Activated naive CD8-positive, alpha-beta T cell treated with anti-CD3 and anti-CD28 coated beads, Interleukin-2, amount 10 ng/mL, durations not matched to agents 7 days and 5 days (primary cell): ENCODE results near the gene NELL2. TPM values are rescaled to one million over a fixed set of nuclear protein-coding genes. Genes with fewer than 3 reads are reported as not detected.
"Not testable (repeated sequence)": the region's sequence is repeated elsewhere in the genome, so short reads cannot be mapped to it uniquely, and the experiment has no call there.

Source experiments
- ATAC-seq: fragments of 150-1000 bp; cut with Tn5 transposase; one replicate; pipeline ENCODE4 v1.10.0; 2021; ENCODE audit warnings: low read depth, moderate library complexity
- POLR2A ChIA-PET: fragments of 350-600 bp; sonication (Branson Sonifier 250); formaldehyde crosslinking; loops from one replicate; lab custom pipeline; 2021; ENCODE audit warnings: antibody characterized with exemption; lab: Charles Lee
- DNase-seq: peaks from one replicate; pipeline ENCODE4 v3.0.0; 2021
- H3K27ac Mint-ChIP-seq: one replicate; pipeline ENCODE4 v1.8.0; 2022; ENCODE audit warnings: mild to moderate bottlenecking, mixed read lengths
- H3K27me3 Mint-ChIP-seq: one replicate; pipeline ENCODE4 v1.8.0; 2022; ENCODE audit warnings: mild to moderate bottlenecking, moderate library complexity, mixed read lengths
- H3K36me3 Mint-ChIP-seq: one replicate; pipeline ENCODE4 v1.8.0; 2021; ENCODE audit warnings: mild to moderate bottlenecking, mixed read lengths
- H3K4me1 Mint-ChIP-seq: one replicate; pipeline ENCODE4 v1.8.0; 2021; ENCODE audit warnings: mixed read lengths
- H3K4me3 Mint-ChIP-seq: one replicate; pipeline ENCODE4 v1.8.0; 2022; ENCODE audit warnings: mild to moderate bottlenecking, moderate library complexity, mixed read lengths
- H3K9me3 Mint-ChIP-seq: one replicate; pipeline ENCODE4 v1.8.0; 2021; ENCODE audit warnings: mixed read lengths
- total RNA-seq, 2 experiments: library from RNA; stranded (reverse); gene quantifications; one replicate each; pipeline ENCODE4 v1.2.3, GENCODE V29; 2021

NELL2 gene
- 100 to 1,000 TPM; 147 to 161 TPM for total RNA-seq

DNA sequence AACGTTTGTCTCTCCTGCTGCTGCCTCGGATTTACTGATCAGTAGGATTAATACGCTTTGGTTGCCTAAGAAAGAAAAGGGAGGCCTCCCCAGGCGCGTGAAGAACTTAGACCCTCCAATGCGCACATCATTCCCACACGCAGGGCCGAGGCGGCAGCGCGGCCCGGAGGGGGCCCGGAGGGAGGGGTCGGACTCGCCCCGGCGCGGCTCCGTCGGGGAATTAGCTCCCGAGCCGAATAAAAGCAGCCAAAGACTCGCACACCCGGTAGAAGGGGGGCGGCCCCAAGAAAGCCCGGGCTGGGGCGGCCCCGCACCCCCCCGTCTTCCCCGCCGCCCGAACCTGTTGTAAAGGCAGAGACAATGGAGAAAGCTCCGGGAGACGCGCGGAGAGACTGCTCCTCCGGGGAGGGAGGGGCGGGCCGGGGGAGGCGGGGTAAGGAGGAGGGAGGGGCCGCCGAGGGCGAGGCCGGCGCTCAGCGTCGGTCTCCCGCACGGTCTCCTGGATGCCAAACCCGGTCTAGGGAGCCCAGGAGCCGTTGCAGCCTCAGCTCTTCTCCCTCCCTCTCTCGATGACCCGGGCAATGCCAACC, at the start of gene NELL2:
TSS of gene NELL2 (minus strand) at position 362 of the 590 bp plus-strand sequence. CDS start 446 bp downstream, outside the sequence.
- peaks cover 2% of the 10 kb centered on the region for H3K27me3 Mint-ChIP-seq
- peaks cover 25% of the 10 kb centered on the region for H3K4me1 Mint-ChIP-seq
- peak within 1 kb of the TSS; percentile 96 for H3K4me3 Mint-ChIP-seq
- peaks cover 4% of the 10 kb centered on the region for H3K36me3 Mint-ChIP-seq
- POLR2A ChIA-PET, result interaction anchor here (0.8 to 2.7 kb wide), 12 partner anchors 19 to 95 kb away, joined by 3 to 16 read pairs (median 5); no protein-coding TSS in a partner anchor
- DNase-seq (peak; percentile 73), ATAC-seq (peak; percentile 77)
- H3K9me3 Mint-ChIP-seq, result peaks cover 6% of the 10 kb centered on the region
- peak within 1 kb of the TSS; percentile 91 for H3K27ac Mint-ChIP-seq

DNA sequence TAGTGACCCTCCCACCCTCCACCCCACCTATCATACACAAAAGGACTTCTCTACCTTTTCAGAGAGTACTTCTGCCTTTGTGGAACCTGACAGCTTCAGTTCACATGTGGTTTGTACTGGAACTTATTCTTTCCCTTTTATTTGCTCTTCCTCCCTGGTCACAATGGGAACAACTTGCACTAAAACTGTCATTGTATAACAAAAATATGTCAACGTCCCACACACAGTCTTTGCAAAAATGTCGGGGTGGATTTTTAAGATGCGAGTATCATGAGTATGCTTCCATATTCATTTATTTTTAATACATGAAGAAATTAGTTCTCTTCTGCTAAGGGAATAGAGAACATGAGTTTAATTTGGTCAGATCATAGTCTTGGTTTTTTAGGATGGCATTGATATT, 45.6 kb upstream of the NELL2 start:
- Mint-ChIP-seq H3K36me3 (no peaks in the 10 kb centered on the region), H3K9me3 (peaks cover 1% of the 10 kb centered on the region), H3K4me1 (no peaks in the 10 kb centered on the region), H3K27me3 (no peaks in the 10 kb centered on the region), H3K4me3 (no peak overlapping the region), H3K27ac (no peak overlapping the region)
- ATAC-seq (no peak), DNase-seq (no peak)
- POLR2A ChIA-PET, result no interaction called here

DNA sequence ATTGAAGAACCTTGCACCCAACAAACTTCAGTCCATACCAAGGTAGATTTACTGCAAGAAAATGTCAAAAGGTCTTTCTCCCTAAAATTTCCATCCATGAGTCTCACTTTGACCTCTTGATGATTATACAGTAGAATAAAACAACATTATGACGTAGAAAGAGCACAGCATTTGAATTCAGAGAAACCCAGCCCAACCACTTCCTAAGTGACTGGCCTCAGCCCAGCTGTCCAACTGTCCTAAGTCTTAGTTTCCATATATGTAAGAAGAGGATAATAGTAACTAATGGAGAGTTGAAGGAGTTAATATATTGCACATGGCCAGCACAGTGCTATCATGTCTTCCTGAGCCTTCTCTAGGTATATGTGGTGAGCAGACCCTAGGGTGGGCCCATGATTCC, 41.0 kb upstream of the NELL2 start:
- DNase-seq (no peak), ATAC-seq (no peak)
- peaks cover 3% of the 10 kb centered on the region for H3K27me3 Mint-ChIP-seq
- H3K27ac Mint-ChIP-seq, result no peak overlapping the region
- POLR2A ChIA-PET, result no interaction called here
- no peak overlapping the region for H3K4me3 Mint-ChIP-seq
- no peaks in the 10 kb centered on the region for H3K4me1 Mint-ChIP-seq
- H3K36me3 Mint-ChIP-seq, result no peaks in the 10 kb centered on the region
- H3K9me3 Mint-ChIP-seq, result peaks cover 2% of the 10 kb centered on the region

DNA sequence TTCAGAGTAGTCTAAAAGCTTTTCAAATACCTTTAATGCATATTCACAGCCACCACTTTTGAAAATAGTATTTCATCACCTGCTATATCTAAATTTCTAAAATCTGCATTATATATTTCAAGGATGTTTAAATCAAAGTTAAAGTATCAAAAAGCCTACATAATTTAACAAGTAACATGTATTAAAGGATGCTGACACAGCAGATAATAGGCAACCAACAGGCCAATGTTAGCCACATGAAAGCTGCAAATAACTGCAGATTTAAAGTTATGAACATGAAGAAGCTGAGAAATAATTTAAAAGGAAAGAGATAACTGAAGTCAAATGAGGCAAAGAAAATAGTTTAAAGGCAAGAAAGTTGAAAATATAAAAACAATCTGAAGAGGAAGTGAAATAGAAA, 39.8 kb upstream of the NELL2 start:
- no peak for DNase-seq
- no peaks in the 10 kb centered on the region for H3K4me1 Mint-ChIP-seq
- H3K27ac Mint-ChIP-seq, result no peak overlapping the region
- H3K36me3 Mint-ChIP-seq, result no peaks in the 10 kb centered on the region
- POLR2A ChIA-PET, result no interaction called here
- H3K4me3 Mint-ChIP-seq, result no peak overlapping the region
- peaks cover 2% of the 10 kb centered on the region for H3K9me3 Mint-ChIP-seq
- H3K27me3 Mint-ChIP-seq, result peaks cover 3% of the 10 kb centered on the region
- no peak for ATAC-seq

DNA sequence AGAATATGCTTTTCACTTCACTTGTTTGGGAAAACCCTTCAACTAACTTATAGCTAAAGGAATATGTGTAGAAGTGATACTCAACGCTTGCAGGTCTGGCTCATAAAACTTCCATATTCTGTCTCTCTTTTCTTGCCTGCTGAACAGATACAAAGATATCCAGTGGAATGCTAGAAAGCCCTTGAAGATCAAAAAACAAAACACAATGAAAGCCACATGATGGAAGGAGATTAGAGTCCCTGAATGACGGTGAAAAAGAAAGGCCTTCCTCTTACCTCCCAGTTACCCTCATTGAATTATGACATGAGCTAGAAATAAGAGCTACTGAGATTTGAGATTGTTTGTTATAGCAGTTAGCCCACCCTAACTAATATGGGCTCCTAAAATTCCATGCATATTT, 28.2 kb upstream of the NELL2 start:
- peaks cover 5% of the 10 kb centered on the region for H3K36me3 Mint-ChIP-seq
- H3K4me1 Mint-ChIP-seq, result no peaks in the 10 kb centered on the region
- peaks cover 11% of the 10 kb centered on the region for H3K9me3 Mint-ChIP-seq
- H3K4me3 Mint-ChIP-seq, result no peak overlapping the region
- POLR2A ChIA-PET, result no interaction called here
- H3K27me3 Mint-ChIP-seq, result no peaks in the 10 kb centered on the region
- no peak overlapping the region for H3K27ac Mint-ChIP-seq
- DNase-seq (no peak), ATAC-seq (no peak)

DNA sequence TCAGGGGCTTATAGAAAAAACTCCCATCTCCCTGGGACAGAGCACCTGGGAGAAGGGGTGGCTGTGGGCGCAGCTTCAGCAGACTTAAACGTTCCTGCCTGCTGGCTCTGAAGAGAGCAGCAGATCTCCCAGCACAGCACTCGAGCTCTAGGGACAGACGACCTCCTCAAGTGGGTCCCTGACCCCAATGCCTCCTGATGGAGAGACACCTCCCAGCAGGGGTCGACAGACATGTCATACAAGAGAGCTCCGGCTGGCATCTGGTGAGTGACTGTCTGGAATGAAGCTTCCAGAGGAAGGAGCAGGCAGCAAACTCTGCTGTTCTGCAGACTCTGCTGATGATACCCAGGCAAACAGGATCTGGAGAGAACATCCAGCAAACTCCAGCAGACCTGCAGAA, 22.0 kb upstream of the NELL2 start:
- DNase-seq, H3K4me1 Mint-ChIP-seq, H3K27ac Mint-ChIP-seq, H3K36me3 Mint-ChIP-seq, POLR2A ChIA-PET, H3K27me3 Mint-ChIP-seq, ATAC-seq, H3K4me3 Mint-ChIP-seq: not testable (repeated sequence)
- peaks cover 19% of the 10 kb centered on the region for H3K9me3 Mint-ChIP-seq

DNA sequence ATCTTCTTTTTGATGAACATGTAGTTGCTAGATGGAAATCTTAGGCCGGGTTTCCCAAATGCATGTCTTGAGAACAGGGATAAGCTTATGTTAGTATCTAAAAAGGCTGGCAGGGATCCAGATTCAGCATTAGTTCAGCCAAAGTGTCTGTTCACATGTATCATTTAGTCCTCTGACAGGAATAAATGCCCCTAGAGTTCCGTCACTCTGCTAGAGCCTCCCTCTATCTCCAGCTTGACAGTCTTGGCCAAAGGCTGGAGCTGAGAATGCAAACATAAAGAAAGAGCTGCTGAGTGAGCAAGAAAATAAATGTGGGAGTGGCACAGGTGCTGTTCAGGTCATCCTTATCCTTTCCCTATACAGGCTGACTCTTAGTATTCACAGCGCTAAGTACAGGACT, 13.8 kb upstream of the NELL2 start:
- H3K36me3 Mint-ChIP-seq, result no peaks in the 10 kb centered on the region
- POLR2A ChIA-PET, result no interaction called here
- H3K9me3 Mint-ChIP-seq, result no peaks in the 10 kb centered on the region
- ATAC-seq (no peak), DNase-seq (no peak)
- no peaks in the 10 kb centered on the region for H3K27me3 Mint-ChIP-seq
- H3K27ac Mint-ChIP-seq, result no peak overlapping the region
- H3K4me3 Mint-ChIP-seq, result no peak overlapping the region
- H3K4me1 Mint-ChIP-seq, result no peaks in the 10 kb centered on the region

DNA sequence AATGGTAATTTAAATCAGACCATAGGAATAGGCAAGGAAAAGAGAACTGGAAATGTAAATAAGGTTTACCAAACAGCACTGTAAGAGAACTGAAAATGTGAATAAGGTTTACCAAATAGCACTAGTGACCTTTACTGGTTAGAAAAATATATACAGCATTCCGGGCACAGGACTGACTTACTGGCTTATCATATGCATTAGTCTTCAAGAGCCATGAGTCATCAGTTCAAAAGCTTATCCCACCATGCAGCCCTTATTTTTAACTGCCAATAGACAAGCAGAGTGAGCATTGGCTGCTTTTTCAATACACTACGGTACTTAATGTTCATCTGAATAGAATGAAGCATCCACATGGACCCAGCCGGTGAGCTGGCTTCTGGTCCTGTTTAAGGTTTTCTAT, 13.0 kb upstream of the NELL2 start:
- no peak for DNase-seq
- Mint-ChIP-seq H3K27me3 (no peaks in the 10 kb centered on the region), H3K36me3 (no peaks in the 10 kb centered on the region), H3K4me1 (no peaks in the 10 kb centered on the region), H3K9me3 (no peaks in the 10 kb centered on the region), H3K4me3 (no peak overlapping the region), H3K27ac (no peak overlapping the region)
- POLR2A ChIA-PET, result no interaction called here
- no peak for ATAC-seq

DNA sequence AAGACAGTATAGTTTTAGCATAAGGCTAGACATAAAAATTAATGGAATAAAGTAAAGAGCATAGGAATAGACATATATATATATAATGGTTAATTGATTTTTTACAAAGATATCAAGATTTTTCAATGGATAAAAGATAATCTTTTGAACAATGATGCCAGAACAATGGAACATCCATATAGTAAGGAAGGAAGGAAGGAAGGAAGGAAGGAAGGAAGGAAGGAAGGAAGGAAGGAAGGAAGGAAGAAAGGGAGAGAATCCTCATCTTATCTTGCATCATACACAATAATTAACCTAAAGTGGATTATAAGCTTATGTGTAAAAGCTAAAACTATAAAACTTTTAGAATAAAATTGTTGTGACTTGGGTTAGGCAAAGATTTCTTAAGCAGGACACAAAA, 9.8 kb upstream of the NELL2 start:
- POLR2A ChIA-PET, result no interaction called here
- H3K27me3 Mint-ChIP-seq, result no peaks in the 10 kb centered on the region
- DNase-seq (no peak), ATAC-seq (no peak)
- H3K36me3 Mint-ChIP-seq, result no peaks in the 10 kb centered on the region
- no peak overlapping the region for H3K27ac Mint-ChIP-seq
- H3K9me3 Mint-ChIP-seq, result peaks cover 6% of the 10 kb centered on the region
- H3K4me1 Mint-ChIP-seq, result no peaks in the 10 kb centered on the region
- H3K4me3 Mint-ChIP-seq, result no peak overlapping the region

DNA sequence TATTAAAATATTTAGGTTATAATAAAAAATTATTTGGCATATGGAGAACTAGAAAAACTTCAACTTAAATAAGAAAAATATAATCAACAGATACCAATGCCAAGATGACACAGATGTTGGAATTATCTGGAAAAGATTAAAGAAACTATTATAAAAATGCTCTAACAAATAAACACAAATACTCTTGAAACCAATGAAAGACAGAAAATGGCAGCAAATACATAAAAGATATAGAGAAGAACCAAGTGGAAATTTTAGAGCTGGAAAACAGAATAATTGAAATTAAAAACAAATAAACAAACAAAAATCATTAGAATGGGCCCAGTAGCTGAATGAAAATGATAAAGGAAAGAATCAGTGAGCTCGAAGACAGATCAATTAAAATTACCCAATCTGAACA, 5.1 kb upstream of the NELL2 start:
- DNase-seq (no peak), ATAC-seq (no peak)
- Mint-ChIP-seq H3K9me3 (peaks cover 11% of the 10 kb centered on the region), H3K27me3 (peaks cover 2% of the 10 kb centered on the region), H3K4me1 (peaks cover 3% of the 10 kb centered on the region), H3K4me3 (no peak overlapping the region), H3K27ac (no peak overlapping the region), H3K36me3 (peaks cover 3% of the 10 kb centered on the region)
- POLR2A ChIA-PET, result no interaction called here

DNA sequence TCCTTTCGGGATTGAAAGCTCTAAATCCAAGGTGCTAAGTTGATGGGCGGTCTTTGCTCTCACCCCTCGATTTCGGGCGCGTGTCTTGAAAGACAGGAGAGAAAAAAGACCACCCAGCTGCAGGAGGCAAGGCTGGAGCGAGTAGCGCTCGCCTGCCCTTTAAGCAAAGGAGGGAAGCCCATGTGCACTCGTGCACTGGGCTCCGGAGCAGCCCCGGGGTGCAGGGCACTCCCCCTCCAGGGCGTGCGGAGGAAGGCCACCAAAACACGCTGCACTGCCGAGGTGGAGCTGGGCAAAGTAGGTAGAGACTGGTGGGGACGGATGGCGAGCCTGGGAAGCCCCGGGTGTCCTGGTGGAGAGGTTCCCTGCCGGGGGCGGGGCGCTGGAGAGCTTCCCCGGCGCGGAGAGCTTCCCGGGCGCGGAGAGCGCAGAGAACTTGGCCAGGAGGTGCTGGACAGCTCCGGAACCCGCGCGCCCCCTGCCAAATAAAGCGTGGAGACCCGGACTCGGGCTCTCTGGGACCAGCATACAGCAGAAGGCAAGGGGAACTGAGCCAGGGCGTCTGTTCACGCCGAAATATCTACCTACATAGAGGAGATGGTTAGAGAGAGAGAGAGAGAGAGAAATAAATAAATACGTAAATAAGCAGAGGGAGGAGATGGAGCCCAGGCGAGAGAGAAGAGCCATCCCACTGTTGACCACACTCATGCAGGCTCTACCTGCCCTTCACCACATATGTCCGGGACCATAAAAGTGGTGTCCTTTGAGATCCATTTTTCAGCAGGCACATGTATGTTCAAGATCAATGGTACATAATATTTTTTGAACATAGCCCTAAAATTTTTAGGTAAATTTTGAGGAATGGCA, 662 bp upstream of the NELL2 start:
- Mint-ChIP-seq H3K4me1 (peaks cover 18% of the 10 kb centered on the region), H3K9me3 (peaks cover 10% of the 10 kb centered on the region), H3K36me3 (peaks cover 3% of the 10 kb centered on the region), H3K27ac (peak overlapping the region; percentile 68), H3K4me3 (peak overlapping the region; percentile 96), H3K27me3 (peaks cover 2% of the 10 kb centered on the region)
- POLR2A ChIA-PET, result interaction anchor here (0.8 to 2.3 kb wide), 7 partner anchors 19 to 96 kb away, joined by 3 to 16 read pairs (median 5); no protein-coding TSS in a partner anchor
- DNase-seq (peak; percentile 68), ATAC-seq (peak; percentile 76)

DNA sequence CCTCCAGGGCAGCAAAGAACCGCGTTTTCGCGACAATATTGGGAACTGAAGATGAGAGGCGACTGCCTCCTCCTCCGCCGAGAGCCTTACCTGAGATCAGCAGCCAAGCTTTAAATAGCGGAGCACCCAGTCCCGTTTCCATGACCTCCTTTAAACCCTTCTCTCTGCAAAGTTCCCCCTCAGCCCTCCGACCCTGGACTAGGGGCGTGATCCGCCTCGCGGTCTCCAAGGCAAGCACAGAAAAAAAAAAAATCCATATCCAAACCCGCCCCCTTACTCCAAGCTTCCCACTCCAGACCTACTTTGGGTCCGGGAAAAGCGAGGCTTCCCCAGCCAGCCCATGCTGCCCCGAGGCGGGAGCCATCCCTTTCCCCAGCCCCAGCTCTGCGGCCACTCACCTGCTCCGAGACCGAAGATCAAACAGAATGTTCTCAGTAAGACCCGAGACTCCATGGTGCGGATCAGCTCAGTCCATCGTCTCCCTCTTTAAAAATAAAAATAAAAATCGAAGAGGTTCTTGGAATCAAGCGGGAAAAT, 630 bp downstream of the NELL2 start:
- Mint-ChIP-seq H3K27ac (peak overlapping the region; percentile 91), H3K4me1 (peaks cover 31% of the 10 kb centered on the region), H3K9me3 (peaks cover 2% of the 10 kb centered on the region), H3K36me3 (peaks cover 8% of the 10 kb centered on the region), H3K4me3 (peak overlapping the region; percentile 96), H3K27me3 (peaks cover 2% of the 10 kb centered on the region)
- POLR2A ChIA-PET, result interaction anchor here (0.8 to 2.7 kb wide), 13 partner anchors 18 to 95 kb away, joined by 3 to 16 read pairs (median 4); no protein-coding TSS in a partner anchor
- DNase-seq (peak; percentile 48), ATAC-seq (peak; percentile 20)

DNA sequence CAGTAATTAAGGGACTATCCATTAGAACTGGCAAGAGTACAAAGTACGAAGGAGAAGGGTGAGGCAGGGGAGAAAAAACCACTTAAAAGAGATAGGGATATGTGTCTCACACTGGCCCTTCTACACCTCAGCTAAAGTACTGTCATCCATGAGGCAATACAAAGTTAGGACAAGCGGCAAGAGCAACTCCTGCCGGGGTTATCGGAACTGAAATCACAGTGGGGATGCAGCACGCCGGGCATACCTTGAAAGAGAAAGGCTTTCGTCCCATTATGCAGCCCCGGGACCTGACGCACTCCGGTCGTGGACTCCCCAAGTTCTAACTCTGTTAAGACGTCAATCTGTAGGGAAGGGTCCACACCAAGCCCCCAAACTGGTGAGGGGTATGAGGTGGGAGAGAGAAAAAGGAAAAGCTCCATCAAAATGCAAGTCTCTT, 1.1 kb downstream of the NELL2 start:
- peak overlapping the region; percentile 96 for H3K4me3 Mint-ChIP-seq
- DNase-seq, result peak; percentile 45
- ATAC-seq, result no peak
- H3K4me1 Mint-ChIP-seq, result peaks cover 36% of the 10 kb centered on the region
- peak overlapping the region; percentile 91 for H3K27ac Mint-ChIP-seq
- POLR2A ChIA-PET, result interaction anchor here (0.8 to 2.7 kb wide), 13 partner anchors 18 to 100 kb away, joined by 3 to 16 read pairs (median 4); no protein-coding TSS in a partner anchor
- peaks cover 12% of the 10 kb centered on the region for H3K36me3 Mint-ChIP-seq
- H3K27me3 Mint-ChIP-seq, result peaks cover 2% of the 10 kb centered on the region
- peaks cover 2% of the 10 kb centered on the region for H3K9me3 Mint-ChIP-seq
